Smooth muscle cell (in vitro differentiated cells): ENCODE data around the gene TMEM225. TPM values are rescaled to one million over a fixed set of nuclear protein-coding genes. Genes with fewer than 3 reads are reported as not detected.

Source experiments
- DNase-seq: peaks from one replicate; lab custom pipeline; 2025; ENCODE audit not compliant: unreplicated experiment; lab: John Stamatoyannopoulos, UW
- H2AFZ ChIP-seq: fragments of 200-600 bp; sonication (generic); 2 replicates; pipeline ENCODE4 v1.6.0; 2016; ENCODE audit warnings: antibody characterized with exemption, low read depth, mild to moderate bottlenecking
- H3F3A ChIP-seq: fragments of 200-600 bp; sonication (generic); 2 replicates; pipeline ENCODE4 v1.6.0; 2017; ENCODE audit warnings: antibody characterized with exemption, low read depth
- H3K27ac ChIP-seq: fragments of 200-600 bp; sonication (generic); 2 replicates; pipeline ENCODE4 v1.5.1; 2016; ENCODE audit warnings: low read depth, mild to moderate bottlenecking
- H3K27me3 ChIP-seq: fragments of 200-600 bp; sonication (generic); 2 replicates; pipeline ENCODE4 v1.6.1; 2016; ENCODE audit warnings: low read depth, mild to moderate bottlenecking
- H3K36me3 ChIP-seq: fragments of 200-600 bp; sonication (generic); 2 replicates; pipeline ENCODE4 v1.5.1; 2016; ENCODE audit warnings: low read depth
- H3K4me1 ChIP-seq: fragments of 200-600 bp; sonication (generic); 2 replicates; pipeline ENCODE4 v1.5.1; 2016; ENCODE audit warnings: low read depth
- H3K4me2 ChIP-seq: fragments of 200-600 bp; sonication (generic); 2 replicates; pipeline ENCODE4 v1.6.0; 2016; ENCODE audit warnings: mild to moderate bottlenecking
- H3K4me3 ChIP-seq: fragments of 200-600 bp; sonication (generic); 2 replicates; pipeline ENCODE4 v1.5.1; 2016; ENCODE audit warnings: mild to moderate bottlenecking
- H3K79me2 ChIP-seq: fragments of 200-600 bp; sonication (generic); 2 replicates; pipeline ENCODE4 v1.6.0; 2016; ENCODE audit warnings: low read depth, mild to moderate bottlenecking
- H3K9ac ChIP-seq: fragments of 200-600 bp; sonication (generic); 2 replicates; pipeline ENCODE4 v1.6.0; 2016; ENCODE audit warnings: low read depth
- H3K9me3 ChIP-seq: fragments of 200-600 bp; sonication (generic); replicated peaks from 2 replicates; pipeline ENCODE4 v1.5.1; 2016; ENCODE audit warnings: low read depth
- H4K20me1 ChIP-seq: fragments of 200-600 bp; sonication (generic); 2 replicates; pipeline ENCODE4 v1.6.0; 2016; ENCODE audit warnings: low read depth
- WGBS: methylation state at CpG from one replicate; pipeline ENCODE4 v1.1.7; 2016; ENCODE audit warnings: low lambda C conversion rate; 5-methylcytosine and 5-hydroxymethylcytosine counted together
- polyA plus RNA-seq: library from polyadenylated mRNA; unstranded; fragments of >200 nt; fragmentation: Nextera tagmentation; extraction: Ambion mirVana; gene quantifications from 2 replicates; pipeline ENCODE4 v1.2.1, GENCODE V29; 2016
- total RNA-seq: library from RNA; depleted of rRNA; stranded (reverse); fragments of >200 nt; gene quantifications from 2 replicates; pipeline ENCODE4 v1.2.3, GENCODE V29; 2014
- TF ChIP-seq, protein P1 (sequence below): fragments of 200-600 bp; sonication (generic); IDR thresholded peaks from 2 replicates; pipeline ENCODE4 v1.5.1; 2017; ENCODE audit warnings: borderline replicate concordance, mild to moderate bottlenecking, antibody characterized with exemption; ENCODE audit not compliant: insufficient read depth, poor library complexity, severe bottlenecking

TMEM225 gene
- total and polyA plus RNA-seq, 2 experiments from 2014 or later, result not detected

- H3K4me1 ChIP-seq, result no peaks in the 10 kb centered on the region
- H3K27ac ChIP-seq, result no peak overlapping the region
- H3K4me3 ChIP-seq, result no peak overlapping the region
- H3K36me3 ChIP-seq, result no peaks in the 10 kb centered on the region
- no peaks in the 10 kb centered on the region for H3K79me2 ChIP-seq
- no peak overlapping the region for H2AFZ ChIP-seq
- H3K27me3 ChIP-seq, result no peaks in the 10 kb centered on the region
- no peak for DNase-seq
- no peaks in the 10 kb centered on the region for H3K9me3 ChIP-seq
- no peaks in the 10 kb centered on the region for H3F3A ChIP-seq
- H4K20me1 ChIP-seq, result no peaks in the 10 kb centered on the region
- TF ChIP-seq, protein P1, sequence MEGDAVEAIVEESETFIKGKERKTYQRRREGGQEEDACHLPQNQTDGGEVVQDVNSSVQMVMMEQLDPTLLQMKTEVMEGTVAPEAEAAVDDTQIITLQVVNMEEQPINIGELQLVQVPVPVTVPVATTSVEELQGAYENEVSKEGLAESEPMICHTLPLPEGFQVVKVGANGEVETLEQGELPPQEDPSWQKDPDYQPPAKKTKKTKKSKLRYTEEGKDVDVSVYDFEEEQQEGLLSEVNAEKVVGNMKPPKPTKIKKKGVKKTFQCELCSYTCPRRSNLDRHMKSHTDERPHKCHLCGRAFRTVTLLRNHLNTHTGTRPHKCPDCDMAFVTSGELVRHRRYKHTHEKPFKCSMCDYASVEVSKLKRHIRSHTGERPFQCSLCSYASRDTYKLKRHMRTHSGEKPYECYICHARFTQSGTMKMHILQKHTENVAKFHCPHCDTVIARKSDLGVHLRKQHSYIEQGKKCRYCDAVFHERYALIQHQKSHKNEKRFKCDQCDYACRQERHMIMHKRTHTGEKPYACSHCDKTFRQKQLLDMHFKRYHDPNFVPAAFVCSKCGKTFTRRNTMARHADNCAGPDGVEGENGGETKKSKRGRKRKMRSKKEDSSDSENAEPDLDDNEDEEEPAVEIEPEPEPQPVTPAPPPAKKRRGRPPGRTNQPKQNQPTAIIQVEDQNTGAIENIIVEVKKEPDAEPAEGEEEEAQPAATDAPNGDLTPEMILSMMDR, result no peak
- no peak overlapping the region for H3K9ac ChIP-seq
- no peak overlapping the region for H3K4me2 ChIP-seq
- WGBS, result 94% methylated on average over 4 of the region's 4 CpGs
Measured at GRCh38 chr11:123851110-123851509, 34.4 kb downstream of the TMEM225 start.

DNA sequence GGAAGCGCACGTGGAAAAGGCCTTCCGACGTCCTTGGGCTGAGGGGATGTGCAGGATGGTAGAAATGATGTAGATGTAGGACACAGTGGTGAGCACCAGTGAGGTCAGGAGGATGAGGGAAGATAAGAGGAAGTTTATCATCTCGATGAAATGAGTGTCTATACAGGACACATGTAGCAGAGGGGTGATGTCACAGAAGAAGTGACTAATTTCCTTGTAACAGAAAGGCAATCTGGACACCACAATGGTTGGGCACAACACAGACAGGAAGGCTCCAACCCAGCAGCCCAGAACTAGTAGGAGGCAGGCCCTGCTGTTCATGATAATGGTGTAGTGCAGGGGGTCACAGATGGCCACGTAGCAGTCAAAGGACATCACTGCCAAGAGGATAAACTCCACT, 44.3 kb downstream of the TMEM225 start:
- H2AFZ ChIP-seq, result no peak overlapping the region
- TF ChIP-seq, protein P1, result no peak
- H3K9me3 ChIP-seq, result no peaks in the 10 kb centered on the region
- no peak overlapping the region for H3K27ac ChIP-seq
- H4K20me1 ChIP-seq, result no peaks in the 10 kb centered on the region
- 74% methylated on average over 6 of the region's 6 CpGs for WGBS
- no peaks in the 10 kb centered on the region for H3K36me3 ChIP-seq
- H3K9ac ChIP-seq, result no peak overlapping the region
- H3K79me2 ChIP-seq, result no peaks in the 10 kb centered on the region
- H3K4me3 ChIP-seq, result no peak overlapping the region
- no peaks in the 10 kb centered on the region for H3F3A ChIP-seq
- DNase-seq, result no peak
- no peak overlapping the region for H3K4me2 ChIP-seq
- no peaks in the 10 kb centered on the region for H3K27me3 ChIP-seq
- no peaks in the 10 kb centered on the region for H3K4me1 ChIP-seq

GRCh38 chr11:123839131-123839530, 46.3 kb downstream of the TMEM225 start:
- no peak overlapping the region for H3K4me2 ChIP-seq
- no peaks in the 10 kb centered on the region for H3F3A ChIP-seq
- 77% methylated on average over 5 of the region's 5 CpGs for WGBS
- DNase-seq, result no peak
- H3K36me3 ChIP-seq, result no peaks in the 10 kb centered on the region
- H3K4me1 ChIP-seq, result no peaks in the 10 kb centered on the region
- H3K9ac ChIP-seq, result no peak overlapping the region
- no peaks in the 10 kb centered on the region for H3K9me3 ChIP-seq
- H3K27me3 ChIP-seq, result no peaks in the 10 kb centered on the region
- no peak overlapping the region for H3K27ac ChIP-seq
- H2AFZ ChIP-seq, result no peak overlapping the region
- TF ChIP-seq, protein P1, result no peak
- H3K79me2 ChIP-seq, result no peaks in the 10 kb centered on the region
- no peak overlapping the region for H3K4me3 ChIP-seq
- H4K20me1 ChIP-seq, result no peaks in the 10 kb centered on the region

DNA sequence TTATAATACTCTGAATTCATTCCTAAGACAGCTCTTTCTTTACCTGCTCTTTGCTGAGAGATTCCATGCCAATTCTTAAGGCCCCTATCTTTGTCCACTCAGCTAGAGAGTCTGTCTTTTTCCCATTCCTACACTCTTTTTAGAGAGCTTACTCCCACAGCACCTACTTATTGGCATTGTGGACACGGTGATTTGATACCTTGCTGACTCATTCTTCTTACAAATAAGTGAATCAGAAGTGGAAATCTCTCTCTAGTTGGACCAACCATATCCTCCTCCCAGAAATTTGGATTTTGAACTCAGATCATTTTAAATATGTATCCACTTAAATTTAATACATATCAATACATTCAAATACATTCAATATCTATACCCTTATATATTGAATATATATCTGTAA, 46.8 kb downstream of the TMEM225 start:
- Histone ChIP-seq H3K9me3 (no peaks in the 10 kb centered on the region), H3K4me2 (no peak overlapping the region), H3K4me1 (no peaks in the 10 kb centered on the region), H3K27ac (no peak overlapping the region), H3K36me3 (no peaks in the 10 kb centered on the region), H2AFZ (no peak overlapping the region), H3K79me2 (no peaks in the 10 kb centered on the region), H3F3A (no peaks in the 10 kb centered on the region), H3K9ac (no peak overlapping the region), H4K20me1 (no peaks in the 10 kb centered on the region), H3K27me3 (no peaks in the 10 kb centered on the region), H3K4me3 (no peak overlapping the region)
- TF ChIP-seq, protein P1, result no peak
- WGBS, result 73% methylated on average over 1 of the region's 1 CpG
- no peak for DNase-seq
